NK-92 (cell line): ENCODE measurements around the gene SNX5.
A peak's percentile ranks its signal among the peaks of the same experiment; 100 is the strongest.

Source experiments
- DNase-seq: peaks from one replicate; lab custom pipeline; 2025; ENCODE audit not compliant: unreplicated experiment; lab: John Stamatoyannopoulos, UW

SNX5 gene

GRCh38 chr20:17968366-17969277, at the start of gene SNX5, which contains the start of gene MGME1:
Gene SNX5, minus strand, starts transcription at chr20:17968794. Its CDS starts 369 bp downstream, at chr20:17968425.
Gene MGME1, plus strand, starts transcription at chr20:17969018. Its CDS starts 842 bp downstream, at chr20:17969860.
- DNase-seq, result peak; percentile 84

GRCh38 chr20:18018100-18018499, 49.5 kb upstream of the SNX5 start:
- DNase-seq, result no peak

GRCh38 chr20:18016772-18017171, 48.2 kb upstream of the SNX5 start:
- no peak for DNase-seq

- DNase-seq, result no peak
These were observed 45.8 kb upstream of the SNX5 start for GRCh38 chr20:18014411-18014810.

GRCh38 chr20:18012901-18013300, 44.3 kb upstream of the SNX5 start:
- no peak for DNase-seq

- DNase-seq, result no peak
These were observed 43.5 kb upstream of the SNX5 start for GRCh38 chr20:18011951-18012645.

- DNase-seq, result no peak
These were observed 42.9 kb upstream of the SNX5 start for GRCh38 chr20:18011482-18011881.

- DNase-seq, result no peak
These were observed 40.5 kb upstream of the SNX5 start for GRCh38 chr20:18009116-18009515.

GRCh38 chr20:18007534-18008292, 39.1 kb upstream of the SNX5 start:
- no peak for DNase-seq

GRCh38 chr20:18006684-18007083, 38.1 kb upstream of the SNX5 start:
- DNase-seq, result no peak

GRCh38 chr20:18005990-18006364, 37.4 kb upstream of the SNX5 start:
- DNase-seq, result no peak

GRCh38 chr20:18005170-18005989, 36.8 kb upstream of the SNX5 start:
- no peak for DNase-seq

GRCh38 chr20:18004384-18005031, 35.9 kb upstream of the SNX5 start:
- DNase-seq, result no peak

- DNase-seq, result no peak
These were observed 35.3 kb upstream of the SNX5 start for GRCh38 chr20:18003897-18004296.

GRCh38 chr20:18001131-18001921, 32.7 kb upstream of the SNX5 start:
- DNase-seq, result no peak

- no peak for DNase-seq
These were observed 31.0 kb upstream of the SNX5 start for GRCh38 chr20:17999566-17999965.

- DNase-seq, result no peak
These were observed 29.9 kb upstream of the SNX5 start for GRCh38 chr20:17998446-17998845.

GRCh38 chr20:17995967-17996819, 27.6 kb upstream of the SNX5 start:
- DNase-seq, result no peak
